AML-193 (cell line): ENCODE measurements around the gene SCFD2.
A peak's percentile ranks its signal among the peaks of the same experiment; 100 is the strongest.
"Not testable (repeated sequence)": the region's sequence is repeated elsewhere in the genome, so short reads cannot be mapped to it uniquely, and the experiment has no call there.

Experiments used
- DNase-seq, 2 experiments: peaks; one replicate each; lab custom pipeline; 2025; lab: John Stamatoyannopoulos, UW

Gene SCFD2

DNA sequence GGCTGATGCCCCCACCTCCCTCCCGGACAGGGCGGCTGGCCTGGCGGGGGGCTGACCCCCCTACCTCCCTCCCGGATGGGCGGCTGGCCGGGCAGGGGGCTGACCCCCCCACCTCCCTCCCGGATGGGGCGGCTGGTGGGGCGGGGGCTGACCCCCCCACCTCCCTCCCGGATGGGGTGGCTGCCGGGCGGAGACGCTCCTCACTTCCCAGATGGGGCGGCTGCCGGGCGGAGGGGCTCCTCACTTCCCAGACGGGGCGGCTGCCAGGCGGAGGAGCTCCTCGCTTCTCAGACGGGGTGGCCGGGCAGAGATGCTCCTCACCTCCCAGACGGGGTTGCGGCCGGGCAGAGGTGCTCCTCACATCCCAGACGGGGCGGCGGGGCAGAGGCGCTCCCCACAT is 127.5 kb downstream of the SCFD2 start:
- DNase-seq, result not testable (repeated sequence)

DNA sequence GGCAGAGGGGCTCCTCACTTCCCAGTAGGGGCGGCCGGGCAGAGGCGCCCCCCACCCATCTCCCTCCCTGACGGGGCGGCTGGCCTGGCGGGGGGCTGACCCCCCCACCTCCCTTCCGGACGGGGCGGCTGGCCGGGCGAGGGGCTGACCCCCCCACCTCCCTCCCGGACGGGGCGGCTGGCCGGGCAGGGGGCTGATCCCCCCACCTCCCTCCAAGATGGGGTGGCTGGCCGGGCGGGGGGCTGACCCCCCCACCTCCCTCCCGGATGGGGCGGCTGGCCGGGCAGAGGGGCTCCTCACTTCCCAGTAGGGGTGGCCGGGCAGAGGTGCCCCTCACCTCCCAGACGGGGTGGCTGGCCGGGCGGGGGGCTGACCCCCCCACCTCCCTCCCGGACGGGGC is 128.1 kb downstream of the SCFD2 start:
- DNase-seq, result not testable (repeated sequence)

DNA sequence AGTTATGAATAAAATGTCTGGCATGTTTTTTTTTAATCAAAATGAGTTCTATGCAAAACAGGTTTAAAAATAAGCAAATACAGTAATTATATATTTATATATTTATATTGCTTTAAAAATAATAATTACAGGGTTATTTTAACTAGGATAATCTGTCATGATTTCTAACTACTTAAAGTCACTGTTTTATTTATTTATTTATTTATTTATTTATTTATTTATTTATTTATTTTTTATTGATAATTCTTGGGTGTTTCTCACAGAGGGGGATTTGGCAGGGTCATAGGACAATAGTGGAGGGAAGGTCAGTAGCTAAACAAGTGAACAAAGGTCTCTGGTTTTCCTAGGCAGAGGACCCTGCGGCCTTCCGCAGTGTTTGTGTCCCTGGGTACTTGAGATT is 129.2 kb downstream of the SCFD2 start:
- not testable (repeated sequence) for DNase-seq

GRCh38 chr4:53235547-53235946 is 130.3 kb downstream of the SCFD2 start:
- no peak for DNase-seq

DNA sequence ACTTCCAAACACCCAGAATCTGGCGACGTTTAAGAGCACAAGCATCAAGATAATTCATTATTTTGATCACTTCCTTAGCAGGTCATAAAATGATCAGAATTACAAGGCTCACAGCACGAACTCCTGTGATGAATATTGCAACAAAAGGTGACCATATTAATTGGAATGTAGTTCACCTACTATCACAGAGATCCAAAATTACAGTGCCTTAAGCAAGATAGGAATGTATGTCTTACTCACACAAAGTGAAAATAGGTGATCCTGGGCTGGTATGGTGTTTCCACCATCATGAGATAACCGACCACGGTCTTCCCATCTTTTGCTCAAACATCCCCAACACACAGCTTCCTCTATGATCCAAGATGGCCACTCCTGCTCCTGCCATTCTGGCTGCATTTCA is 131.2 kb downstream of the SCFD2 start:
- DNase-seq, result no peak

- no peak for DNase-seq
Observed at GRCh38 chr4:53234111-53234510, 131.8 kb downstream of the SCFD2 start.

- DNase-seq, result no peak
Observed at GRCh38 chr4:53233114-53233795, 132.6 kb downstream of the SCFD2 start.

GRCh38 chr4:53232371-53232770 is 133.5 kb downstream of the SCFD2 start:
- DNase-seq, result no peak

GRCh38 chr4:53228036-53228435 is 137.8 kb downstream of the SCFD2 start:
- peak in 1 of 2 experiments; percentile 23 for DNase-seq

GRCh38 chr4:53227451-53227850 is 138.4 kb downstream of the SCFD2 start:
- DNase-seq, result no peak

DNA sequence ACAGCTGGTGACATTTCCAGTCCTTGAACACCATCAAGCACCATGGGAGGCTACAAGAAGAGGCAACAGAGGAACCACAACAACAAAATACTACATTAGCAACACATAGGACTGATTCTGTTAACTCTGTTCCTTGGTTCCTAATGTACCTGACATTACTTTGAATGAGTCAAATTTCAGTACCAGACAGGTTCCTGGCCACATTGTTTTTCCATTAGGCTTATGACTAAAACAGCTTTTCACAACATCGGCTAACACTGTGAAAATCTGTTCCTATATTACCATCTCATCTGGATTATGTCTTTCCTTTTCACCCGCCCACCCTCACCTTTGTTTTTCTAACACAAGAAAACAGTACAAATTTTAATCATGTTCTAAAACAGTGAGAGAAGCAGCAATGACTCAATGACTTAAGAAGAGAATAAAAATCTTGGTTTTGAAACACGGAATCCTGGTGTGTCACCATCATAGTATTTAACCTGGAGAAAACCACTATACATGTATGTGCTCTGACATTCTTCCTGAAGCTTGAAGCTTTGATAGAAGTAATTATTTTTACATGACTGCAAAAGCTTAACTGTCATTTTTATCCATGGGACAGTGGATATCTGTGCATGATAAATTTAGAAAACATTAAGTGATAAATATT is 143.9 kb downstream of the SCFD2 start:
- no peak for DNase-seq

DNA sequence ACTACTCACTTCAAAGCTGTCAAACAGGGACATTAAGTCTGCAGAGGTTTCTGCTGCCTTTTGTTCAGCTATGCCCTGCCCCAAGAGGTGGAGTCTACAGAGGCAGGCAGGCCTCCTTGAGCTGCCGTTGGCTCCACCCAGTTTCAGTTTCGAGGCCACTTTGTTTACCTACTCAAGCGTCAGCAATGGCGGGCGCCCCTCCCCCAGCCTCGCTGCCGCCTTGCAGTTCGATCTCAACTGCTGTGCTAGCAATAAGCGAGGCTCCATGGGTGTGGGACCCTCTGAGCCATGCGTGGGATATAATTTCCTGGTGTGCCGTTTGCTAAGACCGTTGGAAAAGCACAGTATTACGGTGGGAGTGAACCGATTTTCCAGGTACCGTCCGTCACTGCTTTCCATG is 146.7 kb downstream of the SCFD2 start:
- DNase-seq, result not testable (repeated sequence)

GRCh38 chr4:53208753-53209152 is 157.1 kb downstream of the SCFD2 start:
- DNase-seq, result no peak

GRCh38 chr4:53205970-53206369 is 159.9 kb downstream of the SCFD2 start:
- DNase-seq, result no peak

- no peak for DNase-seq
Observed at GRCh38 chr4:53199356-53199755, 166.5 kb downstream of the SCFD2 start.

DNA sequence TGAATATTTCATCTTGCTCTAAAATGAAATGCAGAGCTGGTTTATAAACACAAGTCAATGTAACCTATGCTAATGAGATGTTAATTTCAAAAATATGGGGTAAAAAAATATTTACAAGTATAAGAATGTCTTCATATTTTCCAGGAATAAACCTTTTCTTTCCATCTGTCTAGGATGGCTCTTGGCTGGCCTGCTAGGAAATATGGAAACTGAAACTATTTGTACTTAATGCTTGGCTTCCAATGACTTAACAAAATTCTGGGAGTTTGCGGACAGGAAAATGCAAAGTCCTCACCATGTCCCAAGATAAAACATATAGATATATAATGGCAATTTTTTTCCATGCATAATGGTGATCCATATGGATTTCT is 168.1 kb downstream of the SCFD2 start:
- DNase-seq, result no peak

DNA sequence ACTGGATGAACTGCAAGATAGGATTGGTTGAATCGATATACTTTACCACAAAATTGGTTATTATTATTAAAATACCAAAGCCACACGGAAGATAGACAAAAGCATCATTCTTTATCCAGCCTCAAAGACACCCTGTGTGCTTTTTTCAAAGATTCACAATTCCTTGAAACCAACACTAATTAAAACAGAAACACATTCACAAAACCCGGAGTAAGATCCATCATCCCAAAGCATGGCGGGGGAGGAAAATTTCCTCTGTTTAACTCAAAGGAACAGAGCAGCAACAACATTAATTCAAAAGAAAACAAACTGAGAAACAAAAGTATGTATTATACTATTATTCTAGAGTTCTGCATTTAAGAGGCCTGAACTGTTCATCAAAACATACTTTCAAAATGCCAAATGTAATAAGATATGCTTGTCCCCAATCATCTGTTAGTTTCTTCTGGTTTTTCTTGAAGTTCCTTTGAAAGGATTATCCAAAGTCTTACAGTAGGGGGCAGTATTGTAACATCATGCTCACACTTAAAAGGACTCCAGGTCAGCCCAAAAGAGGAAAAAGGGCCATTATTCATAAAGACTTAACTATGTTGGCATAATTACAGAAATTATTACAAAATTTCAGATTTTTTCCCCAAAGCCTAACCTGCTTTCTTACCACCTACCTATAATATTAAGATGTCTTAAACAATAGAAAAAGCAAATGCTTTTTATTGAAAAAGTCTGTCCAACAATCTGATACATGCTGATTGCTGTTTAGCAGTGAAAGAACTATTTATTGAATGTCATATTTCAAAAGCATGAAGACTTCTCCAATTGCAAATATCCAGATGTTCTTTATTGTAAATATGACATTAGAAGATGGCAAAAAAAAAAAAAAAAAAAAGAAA is 168.7 kb downstream of the SCFD2 start:
- DNase-seq, result peak; percentile 66

GRCh38 chr4:53195815-53196661 is 169.8 kb downstream of the SCFD2 start:
- no peak for DNase-seq

- DNase-seq, result no peak
Observed at GRCh38 chr4:53194727-53195126, 171.1 kb downstream of the SCFD2 start.

GRCh38 chr4:53193111-53193510 is 172.8 kb downstream of the SCFD2 start:
- DNase-seq, result no peak

DNA sequence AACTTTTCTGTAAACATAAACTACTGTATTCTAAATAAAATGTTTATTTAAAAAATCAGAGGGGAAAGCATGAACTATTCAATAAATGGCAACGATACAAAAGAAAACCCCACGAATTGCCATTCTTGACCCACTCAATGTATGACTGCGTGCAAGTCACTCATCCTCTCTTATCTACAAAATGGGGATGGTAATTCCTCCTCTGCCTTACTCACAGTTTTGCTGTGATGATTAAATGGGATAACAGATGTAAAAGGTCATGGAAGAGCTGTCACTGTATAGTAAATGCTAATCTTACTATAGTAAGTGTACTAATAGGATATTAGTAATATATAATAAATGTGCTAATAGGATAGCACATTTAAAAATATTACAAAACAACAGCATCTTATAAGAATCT is 173.4 kb downstream of the SCFD2 start:
- DNase-seq, result no peak

- DNase-seq, result no peak
Observed at GRCh38 chr4:53191997-53192396, 173.9 kb downstream of the SCFD2 start.
